NCI-H128 (cell line): Measurements from ENCODE around the gene CD22.

Source experiments
- DNase-seq: peaks from one replicate; lab custom pipeline; 2025; ENCODE audit not compliant: unreplicated experiment; lab: John Stamatoyannopoulos, UW

Gene CD22

DNA sequence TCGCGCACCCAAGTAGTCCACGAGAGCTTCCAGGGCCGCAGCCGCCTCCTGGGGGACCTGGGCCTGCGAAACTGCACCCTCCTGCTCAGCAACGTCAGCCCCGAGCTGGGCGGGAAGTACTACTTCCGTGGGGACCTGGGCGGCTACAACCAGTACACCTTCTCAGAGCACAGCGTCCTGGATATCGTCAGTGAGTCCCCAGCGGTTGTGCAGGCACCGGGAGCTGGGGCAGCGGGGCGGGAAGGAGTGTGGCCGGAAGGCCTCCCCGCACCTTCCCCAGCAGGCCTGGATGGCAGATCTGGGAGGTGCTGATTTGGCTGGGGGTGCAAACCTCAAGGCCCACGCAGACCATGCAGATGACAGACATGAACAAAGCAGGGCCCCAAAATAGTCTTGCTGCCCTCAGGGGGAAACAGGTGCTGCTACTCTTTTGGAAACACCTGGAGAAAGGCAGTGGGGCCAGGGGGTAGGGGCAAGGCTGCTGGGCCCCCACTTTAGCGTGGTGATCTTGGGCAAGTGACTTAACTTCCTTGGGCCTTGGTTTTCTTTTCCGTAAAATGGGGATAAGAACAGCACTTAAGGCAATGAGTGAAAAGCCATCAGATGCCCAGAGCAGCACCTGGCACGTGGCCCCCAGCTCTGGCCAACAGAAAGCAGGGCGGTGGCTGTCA is 33.1 kb upstream of the CD22 start:
- DNase-seq: no peak

DNA sequence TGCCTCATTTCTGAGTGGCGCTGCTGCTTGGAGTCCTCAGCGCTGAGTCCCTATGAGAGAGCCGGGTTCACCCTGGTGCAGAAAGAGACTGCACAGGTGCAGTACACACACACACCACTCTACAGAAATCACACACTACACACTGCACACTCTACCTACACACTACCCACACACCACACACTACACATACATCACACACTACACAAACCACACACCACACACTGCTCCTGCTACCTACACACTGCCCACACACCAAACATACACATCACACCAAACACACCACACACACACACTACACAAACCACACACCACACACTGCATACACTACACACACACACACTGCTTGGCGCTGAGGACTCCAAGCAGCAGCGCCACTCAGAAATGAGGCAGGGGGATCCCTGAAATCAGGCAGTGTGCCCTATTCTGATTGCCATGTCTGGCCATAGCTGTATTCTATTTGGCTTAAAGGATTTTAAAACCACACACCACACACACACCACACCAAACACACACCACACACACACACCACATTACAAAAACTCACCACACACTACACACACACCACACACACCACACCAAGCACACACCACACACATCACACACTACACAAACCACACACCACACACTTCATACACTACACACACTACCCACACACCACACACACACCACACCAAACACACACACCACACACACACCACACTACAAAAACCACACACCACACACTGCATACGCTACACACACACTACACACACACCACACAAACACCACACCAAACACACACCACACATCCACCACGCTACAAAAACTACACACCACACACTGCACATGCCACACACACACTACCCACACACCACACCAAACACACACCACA is 32.1 kb upstream of the CD22 start:
- DNase-seq: no peak

DNA sequence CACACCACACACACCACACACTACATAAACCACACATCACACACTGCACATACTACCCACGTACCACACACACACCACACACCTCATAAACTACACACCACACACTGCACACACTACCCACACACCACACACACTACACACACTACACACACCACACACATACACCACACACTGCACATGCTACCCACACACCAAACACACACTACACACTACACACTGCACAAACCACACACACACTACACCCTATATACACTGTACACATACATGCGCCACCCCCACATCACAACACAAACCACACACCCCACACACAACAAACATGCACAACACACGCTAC is 31.5 kb upstream of the CD22 start:
- DNase-seq: no peak

DNA sequence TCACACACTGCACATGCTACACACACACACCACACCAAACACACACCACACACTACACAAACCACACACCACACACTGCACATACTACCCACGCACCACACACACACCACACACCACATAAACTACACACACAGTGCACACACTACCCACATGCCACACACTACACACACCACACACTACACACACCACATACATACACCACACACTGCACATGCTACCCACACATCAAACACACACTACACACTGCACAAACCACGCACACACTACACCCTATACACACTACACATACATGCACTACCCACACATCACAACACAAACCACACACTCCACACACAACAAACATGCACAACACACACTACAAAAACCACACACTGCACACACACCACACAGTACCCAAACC is 31.1 kb upstream of the CD22 start:
- no peak for DNase-seq

DNA sequence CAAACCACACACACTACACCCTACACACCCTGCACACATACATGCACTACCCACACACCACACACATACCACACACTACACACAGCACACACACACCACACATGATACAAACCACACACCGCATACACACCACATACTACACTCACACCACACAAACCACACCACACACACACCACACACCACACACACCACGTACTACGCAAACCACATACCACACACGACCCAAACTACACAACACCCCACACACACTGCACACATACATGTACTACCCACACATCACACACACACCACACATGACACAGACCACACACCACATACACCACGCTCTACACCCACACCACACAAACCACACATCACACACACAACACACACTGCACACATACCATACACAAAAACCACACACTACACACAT is 30.4 kb upstream of the CD22 start:
- no peak for DNase-seq

DNA sequence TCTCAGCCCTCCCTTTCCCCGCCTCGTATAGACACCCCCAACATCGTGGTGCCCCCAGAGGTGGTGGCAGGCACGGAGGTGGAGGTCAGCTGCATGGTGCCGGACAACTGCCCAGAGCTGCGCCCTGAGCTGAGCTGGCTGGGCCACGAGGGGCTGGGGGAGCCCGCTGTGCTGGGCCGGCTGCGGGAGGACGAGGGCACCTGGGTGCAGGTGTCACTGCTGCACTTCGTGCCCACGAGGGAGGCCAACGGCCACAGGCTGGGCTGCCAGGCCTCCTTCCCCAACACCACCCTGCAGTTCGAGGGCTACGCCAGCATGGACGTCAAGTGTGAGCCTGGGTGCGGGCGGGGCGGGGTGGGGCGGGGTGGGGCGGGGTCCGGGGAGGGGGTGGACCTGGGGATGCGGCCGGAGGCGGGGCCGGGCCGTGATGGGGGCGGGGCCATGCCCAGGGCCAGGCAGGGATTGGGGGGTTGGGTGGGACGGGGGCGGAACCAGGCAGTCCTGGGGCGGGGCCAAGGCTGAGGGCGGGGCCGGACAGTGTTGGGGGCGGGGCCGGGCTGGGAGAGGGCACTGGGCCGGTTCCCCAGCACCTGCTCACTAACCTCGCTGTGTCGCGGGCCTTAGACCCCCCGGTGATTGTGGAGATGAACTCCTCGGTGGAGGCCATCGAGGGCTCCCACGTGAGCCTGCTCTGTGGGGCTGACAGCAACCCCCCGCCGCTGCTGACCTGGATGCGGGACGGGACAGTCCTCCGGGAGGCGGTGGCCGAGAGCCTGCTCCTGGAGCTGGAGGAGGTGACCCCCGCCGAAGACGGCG is 29.3 kb upstream of the CD22 start:
- no peak for DNase-seq

DNA sequence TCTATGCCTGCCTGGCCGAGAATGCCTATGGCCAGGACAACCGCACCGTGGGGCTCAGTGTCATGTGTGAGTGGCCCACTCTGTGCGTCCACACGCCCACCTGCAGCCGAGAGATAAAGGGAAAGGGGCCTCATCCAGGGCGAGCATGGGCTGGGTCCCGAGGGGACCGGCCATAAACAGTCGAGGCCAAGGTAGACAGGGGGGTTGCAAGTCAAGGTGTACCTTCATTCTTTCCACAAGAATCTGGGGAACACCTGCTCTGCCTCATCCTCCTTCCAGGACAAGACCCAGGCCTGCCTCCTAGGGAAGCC is 28.7 kb upstream of the CD22 start:
- DNase-seq: no peak

DNA sequence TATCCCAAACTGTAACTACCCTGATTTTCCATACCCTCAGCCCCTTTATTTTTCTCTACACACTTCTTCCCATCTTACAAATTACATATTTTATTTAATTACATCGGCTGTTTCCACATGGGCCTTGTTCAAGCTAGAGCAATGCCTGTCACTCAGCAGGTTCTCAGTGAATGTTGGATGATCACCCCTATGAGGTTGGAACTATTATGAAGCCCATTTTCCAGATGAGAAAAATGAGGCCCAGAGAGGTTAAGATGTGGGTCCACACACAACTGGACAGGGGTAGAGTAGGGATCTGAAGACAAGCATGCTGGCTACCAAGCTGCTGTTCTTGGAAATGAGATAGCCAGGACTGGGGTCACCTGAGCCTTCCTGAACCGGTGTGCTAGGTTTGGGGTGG is 27.0 kb upstream of the CD22 start:
- no peak for DNase-seq

DNA sequence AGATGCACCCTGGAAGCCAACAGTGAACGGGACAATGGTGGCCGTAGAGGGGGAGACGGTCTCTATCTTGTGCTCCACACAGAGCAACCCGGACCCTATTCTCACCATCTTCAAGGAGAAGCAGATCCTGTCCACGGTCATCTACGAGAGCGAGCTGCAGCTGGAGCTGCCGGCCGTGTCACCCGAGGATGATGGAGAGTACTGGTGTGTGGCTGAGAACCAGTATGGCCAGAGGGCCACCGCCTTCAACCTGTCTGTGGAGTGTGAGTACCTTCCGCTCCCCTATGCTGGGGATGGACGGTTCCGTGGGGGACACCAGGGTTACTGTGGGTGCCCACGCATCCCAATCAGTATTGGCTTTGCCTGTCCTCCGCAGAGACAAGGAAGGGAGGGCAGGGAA is 26.5 kb upstream of the CD22 start:
- DNase-seq: no peak

DNA sequence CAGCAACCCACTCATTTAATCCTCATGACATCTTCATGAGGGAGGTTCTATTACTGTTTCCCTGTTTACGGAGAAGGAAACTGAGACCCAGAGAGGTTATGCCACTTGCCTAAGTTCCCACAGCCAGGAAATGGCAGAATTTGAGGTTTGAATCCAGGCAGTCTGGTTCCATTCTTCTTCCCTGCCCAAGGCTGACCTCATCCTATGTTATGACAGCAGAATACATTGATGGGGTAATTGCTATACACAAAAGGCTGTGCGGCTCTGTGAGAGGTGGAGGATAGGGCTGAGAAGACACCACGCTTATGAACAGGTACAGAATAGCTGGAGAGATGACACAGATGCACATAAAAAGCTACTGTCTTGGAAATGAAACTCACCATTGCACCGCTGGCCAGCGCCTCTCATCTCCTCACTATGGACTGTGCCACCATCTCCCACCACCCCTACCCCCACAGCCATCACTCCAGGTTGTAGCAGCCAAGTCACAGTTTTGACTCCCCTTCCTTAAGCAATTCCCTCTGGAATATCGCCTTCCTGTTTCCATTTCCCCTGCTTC is 25.6 kb upstream of the CD22 start:
- no peak for DNase-seq

DNA sequence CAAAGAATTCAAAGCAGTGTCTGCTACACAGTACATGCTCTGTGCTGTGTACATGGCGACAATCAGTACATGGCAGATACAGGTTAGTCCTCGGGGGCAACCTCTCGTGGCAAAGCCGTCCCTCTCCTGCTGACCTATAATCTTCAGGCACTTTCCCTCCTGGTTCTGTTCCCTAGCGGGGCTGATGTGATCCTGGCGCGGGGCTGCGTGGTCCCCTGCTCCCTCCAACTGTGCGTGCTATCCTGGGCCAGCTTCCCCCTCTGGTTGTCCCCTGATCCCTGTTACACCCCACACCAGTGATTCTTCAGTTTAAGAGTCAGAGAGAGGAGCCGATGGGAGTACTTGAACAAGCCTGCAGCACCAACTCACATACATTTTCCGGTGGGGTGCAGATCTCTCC is 25.0 kb upstream of the CD22 start:
- DNase-seq: no peak

DNA sequence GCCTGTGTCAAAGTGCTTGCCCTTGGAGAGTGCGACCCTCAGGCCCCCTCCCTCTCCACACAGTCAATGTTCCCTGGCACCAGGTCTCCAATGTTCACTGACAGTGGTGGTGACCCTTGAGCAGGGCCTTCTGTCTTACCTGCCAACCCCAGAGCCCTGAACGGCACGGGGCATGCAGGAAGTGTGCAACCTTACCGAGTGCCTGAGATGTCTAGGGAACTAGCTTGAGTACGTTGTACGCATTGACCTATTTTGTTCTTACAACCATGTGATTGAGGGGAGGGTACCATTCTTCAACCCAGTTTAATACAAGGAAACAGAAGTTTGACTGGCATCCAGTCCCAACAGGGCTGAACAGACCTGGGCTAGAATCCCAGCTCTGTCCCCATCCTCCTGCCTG is 23.8 kb upstream of the CD22 start:
- DNase-seq: no peak

DNA sequence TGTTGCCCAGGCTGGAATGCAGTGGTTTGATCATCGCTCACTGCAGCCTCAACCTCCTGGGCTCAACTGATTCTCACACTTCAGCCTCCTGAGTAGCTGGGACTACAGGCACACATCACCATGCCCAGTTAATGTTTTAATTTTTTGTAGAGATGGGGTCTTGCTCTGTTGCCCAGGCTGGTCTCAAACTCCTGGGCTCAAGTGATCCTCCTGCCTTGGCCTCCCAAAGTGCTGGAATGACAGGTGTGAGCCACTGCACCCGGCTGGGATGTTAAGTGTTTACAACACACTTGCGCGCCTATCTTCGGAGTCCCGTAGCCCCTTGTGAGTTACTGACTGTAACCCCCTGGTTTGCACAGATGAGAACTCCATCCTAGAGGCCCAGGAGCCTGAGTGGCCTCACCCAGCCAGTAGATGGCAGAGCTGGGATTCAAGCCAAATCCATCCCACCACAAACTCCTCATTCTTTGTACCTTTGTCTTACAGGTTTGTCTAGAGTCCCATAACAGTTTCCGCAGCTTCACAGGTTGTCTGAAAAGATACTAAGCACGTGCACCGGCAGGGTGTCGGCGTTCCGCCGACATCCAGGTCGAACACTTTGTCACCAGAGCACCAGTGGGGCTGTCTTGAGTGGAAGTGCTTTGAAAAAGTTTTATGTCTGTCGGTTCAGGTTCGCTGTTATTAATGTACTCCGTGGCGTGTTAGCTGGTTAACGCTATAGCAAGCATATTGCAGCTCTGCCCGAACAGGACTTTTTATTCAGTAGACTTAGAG is 22.3 kb upstream of the CD22 start:
- no peak for DNase-seq

DNA sequence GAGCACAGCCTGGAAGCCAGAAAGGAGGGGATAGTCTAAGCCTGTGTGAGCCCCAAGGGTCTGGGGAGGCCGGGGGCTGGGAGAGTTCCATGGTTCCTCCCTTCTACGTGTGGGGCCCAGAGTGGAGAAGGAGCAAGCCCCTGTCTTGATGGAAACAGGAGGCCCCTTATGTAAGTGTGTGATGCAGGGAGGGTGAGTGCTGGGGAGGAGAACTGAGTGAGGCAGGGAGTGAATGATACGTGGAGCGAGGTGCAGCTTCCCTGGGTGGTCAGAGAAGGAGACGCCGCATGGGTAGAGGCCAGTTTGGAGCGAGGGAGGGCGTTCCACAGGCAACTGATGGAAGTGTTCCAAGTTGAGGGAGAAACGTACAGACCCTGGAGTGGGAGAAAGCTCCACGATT is 21.1 kb upstream of the CD22 start:
- no peak for DNase-seq

DNA sequence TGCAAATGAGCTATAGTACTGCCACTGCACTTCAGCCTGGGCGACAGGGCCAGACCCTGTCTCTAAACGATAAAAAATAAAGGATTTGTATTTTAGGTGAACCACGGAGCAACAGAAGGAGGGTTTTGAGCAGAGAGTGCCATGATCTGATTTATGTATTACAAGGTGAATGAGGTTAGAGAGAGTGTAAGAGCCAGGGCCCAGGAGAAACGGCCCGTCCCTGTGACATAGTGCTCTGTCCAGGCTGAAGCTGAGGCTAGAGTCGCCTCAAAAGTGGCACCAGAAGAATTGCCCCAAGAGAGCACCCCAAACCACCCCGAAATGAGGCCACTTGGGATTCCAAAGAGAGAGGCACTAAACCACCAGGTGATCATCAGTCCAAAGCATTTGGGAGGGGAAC is 20.1 kb upstream of the CD22 start:
- DNase-seq: no peak

DNA sequence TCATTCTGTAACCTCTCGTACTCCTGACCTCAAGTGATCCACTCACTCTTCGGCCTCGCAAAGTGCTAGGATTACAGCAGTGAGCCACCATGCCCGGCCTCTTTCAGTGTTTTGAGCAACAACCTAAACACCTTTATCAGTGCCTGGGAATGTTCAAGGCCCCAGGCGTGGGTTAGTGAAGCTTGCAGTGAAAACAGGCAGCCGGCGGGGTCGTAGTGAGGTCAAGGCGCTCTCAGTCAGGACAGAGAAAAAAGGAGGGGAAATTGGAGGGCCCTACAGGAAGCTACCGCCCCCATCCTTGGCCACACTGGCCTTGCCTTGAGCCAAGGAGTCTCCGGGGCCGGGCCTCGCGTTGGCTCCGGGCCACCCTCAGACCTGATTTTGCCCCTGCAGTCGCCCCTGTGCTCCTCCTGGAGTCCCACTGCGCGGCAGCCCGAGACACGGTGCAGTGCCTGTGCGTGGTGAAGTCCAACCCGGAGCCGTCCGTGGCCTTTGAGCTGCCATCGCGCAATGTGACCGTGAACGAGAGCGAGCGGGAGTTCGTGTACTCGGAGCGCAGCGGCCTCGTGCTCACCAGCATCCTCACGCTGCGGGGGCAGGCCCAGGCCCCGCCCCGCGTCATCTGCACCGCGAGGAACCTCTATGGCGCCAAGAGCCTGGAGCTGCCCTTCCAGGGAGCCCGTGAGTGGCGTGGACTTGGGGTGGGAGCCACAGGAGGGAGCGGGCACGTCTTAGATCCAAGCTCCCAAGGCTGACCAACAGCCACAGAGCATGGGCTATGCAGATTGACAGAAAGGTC is 19.3 kb upstream of the CD22 start:
- DNase-seq: no peak

DNA sequence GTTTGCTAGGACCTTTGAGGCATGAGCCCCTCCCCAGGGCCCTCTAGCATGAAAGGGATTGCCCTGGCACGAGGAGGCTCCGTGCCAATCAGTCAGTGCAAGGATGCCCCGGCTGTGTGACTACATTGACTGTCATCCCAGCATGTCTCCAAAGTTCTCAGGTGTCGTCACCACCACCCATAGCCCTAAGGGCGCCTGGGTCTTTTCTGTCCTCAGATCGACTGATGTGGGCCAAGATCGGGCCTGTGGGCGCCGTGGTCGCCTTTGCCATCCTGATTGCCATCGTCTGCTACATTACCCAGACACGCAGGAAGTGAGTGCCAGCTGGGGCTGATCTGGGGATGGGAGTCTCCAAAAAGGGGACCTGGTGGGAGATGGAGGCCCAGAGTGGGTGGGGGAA is 18.7 kb upstream of the CD22 start:
- DNase-seq: no peak

DNA sequence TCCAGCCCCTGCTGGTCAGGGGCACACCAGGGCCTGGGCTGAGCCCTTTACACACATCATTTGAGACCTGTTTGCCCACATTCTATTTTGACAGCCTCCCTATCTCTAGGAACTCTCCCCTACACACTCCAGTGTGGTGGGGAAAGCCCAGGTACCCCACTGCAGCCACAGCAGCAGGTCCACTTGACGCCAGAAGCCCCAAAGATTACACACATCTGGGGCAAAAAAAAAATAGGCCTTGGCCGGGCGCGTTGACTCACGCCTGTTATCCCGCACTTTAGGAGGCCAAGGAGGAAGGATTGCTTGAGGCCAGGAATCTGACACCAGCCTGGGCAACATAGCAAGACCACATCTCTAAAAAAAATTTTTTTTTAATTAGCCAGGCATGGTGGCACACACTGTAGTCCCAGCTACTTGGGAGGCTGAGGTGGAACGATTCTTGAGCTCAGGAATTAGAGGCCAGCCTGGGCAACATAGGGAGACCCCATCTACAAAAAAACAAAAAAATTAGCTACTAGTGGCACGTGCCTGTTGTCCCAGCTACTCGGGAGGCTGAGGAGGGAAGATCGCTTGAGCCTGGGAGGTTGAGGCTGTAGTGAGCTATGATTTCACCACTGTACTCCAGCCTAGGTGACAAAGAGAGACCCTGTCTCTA is 18.0 kb upstream of the CD22 start:
- no peak for DNase-seq

DNA sequence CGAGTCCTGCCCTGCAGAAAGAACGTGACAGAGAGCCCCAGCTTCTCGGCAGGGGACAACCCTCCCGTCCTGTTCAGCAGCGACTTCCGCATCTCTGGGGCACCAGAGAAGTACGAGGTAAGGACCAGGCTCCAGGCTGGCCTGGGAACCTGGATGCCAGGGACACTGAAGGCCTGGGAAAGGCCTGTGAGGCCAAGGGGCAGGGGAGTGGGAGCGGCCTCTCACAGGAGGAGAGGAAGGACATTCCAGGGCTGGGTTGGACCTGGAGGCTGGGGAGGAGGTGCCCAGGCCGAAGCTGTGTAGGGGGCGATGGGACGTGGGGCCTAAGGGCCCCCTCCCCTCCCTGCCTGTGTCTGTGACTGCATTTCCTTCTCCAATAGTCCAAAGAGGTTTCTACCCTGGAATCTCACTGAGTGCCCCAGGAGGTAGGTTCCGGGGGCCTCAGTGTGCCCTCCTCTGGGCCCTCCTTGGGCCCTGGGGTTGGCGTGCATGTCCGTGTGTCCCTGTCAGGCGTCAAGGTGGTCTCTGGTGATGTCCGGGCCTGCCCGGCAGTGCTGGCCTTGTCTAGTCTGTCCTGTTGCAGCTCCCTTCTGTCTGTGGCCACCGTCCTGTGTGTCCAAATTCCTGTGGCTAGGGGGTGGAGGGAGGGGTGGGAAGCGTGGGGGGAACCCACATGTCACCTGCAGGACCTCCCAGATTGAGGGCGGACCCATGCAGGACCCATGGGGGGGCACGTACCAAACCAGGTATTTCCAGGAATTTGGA is 16.9 kb upstream of the CD22 start:
- no peak for DNase-seq
